Activated CD4-positive, alpha-beta memory T cell treated with anti-CD3 and anti-CD28 coated beads for 36 hours (primary cell): Measurements from ENCODE around the gene ENOX2. TPM values are rescaled to one million over a fixed set of nuclear protein-coding genes. Genes with fewer than 3 reads are reported as not detected.

Source experiments
- CTCF ChIA-PET: fragments of 350-600 bp; sonication (Branson Sonifier 250); formaldehyde crosslinking; loops from one replicate; lab custom pipeline; 2021; ENCODE audit warnings: antibody characterized with exemption, inconsistent platforms; lab: Charles Lee
- POLR2A ChIA-PET: fragments of 350-600 bp; sonication (Branson Sonifier 250); formaldehyde crosslinking; loops from one replicate; lab custom pipeline; 2021; ENCODE audit warnings: antibody characterized with exemption; lab: Charles Lee
- DNase-seq: peaks from one replicate; pipeline ENCODE4 v3.0.0-alpha.2; 2020
- H3K27ac Mint-ChIP-seq: one replicate; pipeline ENCODE4 v1.8.0; 2021; ENCODE audit warnings: mixed read lengths
- H3K27me3 Mint-ChIP-seq: one replicate; pipeline ENCODE4 v1.8.0; 2021; ENCODE audit warnings: mixed read lengths
- H3K36me3 Mint-ChIP-seq: one replicate; pipeline ENCODE4 v1.8.0; 2021; ENCODE audit warnings: mixed read lengths
- H3K4me1 Mint-ChIP-seq: one replicate; pipeline ENCODE4 v1.8.0; 2021; ENCODE audit warnings: low read depth, mixed read lengths
- H3K4me3 Mint-ChIP-seq: one replicate; pipeline ENCODE4 v1.8.0; 2021; ENCODE audit warnings: mild to moderate bottlenecking, mixed read lengths
- H3K9me3 Mint-ChIP-seq: one replicate; pipeline ENCODE4 v1.8.0; 2021; ENCODE audit warnings: mixed read lengths
- intact Hi-C: fragments of 100-400 bp; cut with micrococcal nuclease; formaldehyde crosslinking; loops from one replicate; pipeline ENCODE4 v1.15.1; 2023
- total RNA-seq, 2 experiments: library from RNA; stranded (reverse); gene quantifications; one replicate each; pipeline ENCODE4 v1.2.3, GENCODE V29; 2021

ENOX2 gene
- total RNA-seq, 2 experiments from 2014 or later: 12.3 to 13.3 TPM

GRCh38 chrX:130702867-130703707 lies 199.9 kb downstream of the ENOX2 start:
- H3K4me1 Mint-ChIP-seq: no peaks in the 10 kb centered on the region
- intact Hi-C loops: no loop called here
- POLR2A ChIA-PET: no interaction called here
- H3K27me3 Mint-ChIP-seq: no peaks in the 10 kb centered on the region
- CTCF ChIA-PET: interaction anchor here (1.3 kb wide), 1 partner anchor 214 kb away, joined by 3 read pairs; no protein-coding TSS in a partner anchor
- DNase-seq: no peak
- H3K27ac Mint-ChIP-seq: no peak overlapping the region
- H3K9me3 Mint-ChIP-seq: no peaks in the 10 kb centered on the region
- H3K4me3 Mint-ChIP-seq: no peak overlapping the region
- peaks cover 1% of the 10 kb centered on the region for H3K36me3 Mint-ChIP-seq

GRCh38 chrX:130700629-130701028 lies 202.4 kb downstream of the ENOX2 start:
- DNase-seq: no peak
- Mint-ChIP-seq H3K36me3 (peaks cover 1% of the 10 kb centered on the region), H3K9me3 (no peaks in the 10 kb centered on the region), H3K27me3 (no peaks in the 10 kb centered on the region), H3K4me3 (no peak overlapping the region), H3K27ac (no peak overlapping the region), H3K4me1 (no peaks in the 10 kb centered on the region)
- CTCF ChIA-PET: no interaction called here
- intact Hi-C loops: no loop called here
- POLR2A ChIA-PET: no interaction called here

GRCh38 chrX:130699618-130700017 lies 203.4 kb downstream of the ENOX2 start:
- H3K27ac Mint-ChIP-seq: no peak overlapping the region
- no peaks in the 10 kb centered on the region for H3K9me3 Mint-ChIP-seq
- H3K27me3 Mint-ChIP-seq: no peaks in the 10 kb centered on the region
- intact Hi-C loops: no loop called here
- no peaks in the 10 kb centered on the region for H3K4me1 Mint-ChIP-seq
- POLR2A ChIA-PET: no interaction called here
- CTCF ChIA-PET: no interaction called here
- peaks cover 1% of the 10 kb centered on the region for H3K36me3 Mint-ChIP-seq
- H3K4me3 Mint-ChIP-seq: no peak overlapping the region
- DNase-seq: no peak

DNA sequence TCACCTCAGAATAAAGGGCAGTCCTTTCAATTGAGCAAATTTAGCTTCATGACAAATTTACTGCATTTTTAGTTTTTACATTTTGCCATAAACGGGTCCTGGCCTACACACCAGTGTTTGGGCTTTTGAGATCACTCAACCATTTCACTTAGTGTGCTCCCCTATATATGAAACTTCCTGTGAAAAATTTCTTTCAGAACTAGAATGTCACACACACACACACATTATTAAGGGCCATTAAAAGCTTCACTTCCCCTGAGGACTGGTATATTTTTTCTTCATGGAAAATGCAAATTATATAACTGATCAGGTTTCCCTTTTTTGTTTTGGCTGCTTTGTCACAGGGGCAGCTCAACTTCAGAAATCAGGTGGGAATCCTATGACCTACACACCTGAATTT lies 206.5 kb downstream of the ENOX2 start:
- Mint-ChIP-seq H3K27me3 (no peaks in the 10 kb centered on the region), H3K4me3 (no peak overlapping the region), H3K9me3 (no peaks in the 10 kb centered on the region), H3K4me1 (no peaks in the 10 kb centered on the region), H3K36me3 (peaks cover 1% of the 10 kb centered on the region), H3K27ac (no peak overlapping the region)
- CTCF ChIA-PET: no interaction called here
- DNase-seq: no peak
- POLR2A ChIA-PET: no interaction called here
- intact Hi-C loops: no loop called here

DNA sequence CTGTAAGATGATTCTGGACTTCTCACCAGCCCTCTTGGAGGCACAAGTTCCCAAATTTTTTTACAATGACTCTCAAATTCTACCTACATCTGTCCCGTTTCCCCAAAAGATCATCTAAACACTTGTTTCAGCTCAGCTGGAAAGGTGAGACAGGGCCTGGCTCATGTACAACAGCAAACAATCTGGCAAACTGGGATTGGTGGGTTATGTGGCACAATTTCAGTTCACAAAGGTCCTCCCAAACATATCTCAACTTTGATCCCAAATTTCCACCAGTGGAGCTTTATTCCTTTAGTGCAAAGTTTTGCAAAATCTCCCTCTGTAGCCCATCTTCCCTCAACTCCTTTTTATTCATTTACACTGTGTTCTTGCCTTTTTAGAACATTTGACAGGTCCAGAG lies 207.1 kb downstream of the ENOX2 start:
- Mint-ChIP-seq H3K4me3 (no peak overlapping the region), H3K9me3 (no peaks in the 10 kb centered on the region)
- POLR2A ChIA-PET: no interaction called here

GRCh38 chrX:130694983-130695382 lies 208.0 kb downstream of the ENOX2 start:
- peaks cover 1% of the 10 kb centered on the region for H3K36me3 Mint-ChIP-seq
- no peak for DNase-seq
- ChIA-PET POLR2A (no interaction called here), CTCF (no interaction called here)
- no peaks in the 10 kb centered on the region for H3K4me1 Mint-ChIP-seq
- no peaks in the 10 kb centered on the region for H3K9me3 Mint-ChIP-seq
- H3K27me3 Mint-ChIP-seq: no peaks in the 10 kb centered on the region
- intact Hi-C loops: no loop called here
- no peak overlapping the region for H3K4me3 Mint-ChIP-seq
- no peak overlapping the region for H3K27ac Mint-ChIP-seq

More for the DNA sequence above, 207.1 kb downstream of the ENOX2 start:
- no peaks in the 10 kb centered on the region for H3K27me3 Mint-ChIP-seq
- DNase-seq: no peak
- CTCF ChIA-PET: no interaction called here
- no peak overlapping the region for H3K27ac Mint-ChIP-seq
- intact Hi-C loops: no loop called here
- no peaks in the 10 kb centered on the region for H3K4me1 Mint-ChIP-seq
- peaks cover 1% of the 10 kb centered on the region for H3K36me3 Mint-ChIP-seq

DNA sequence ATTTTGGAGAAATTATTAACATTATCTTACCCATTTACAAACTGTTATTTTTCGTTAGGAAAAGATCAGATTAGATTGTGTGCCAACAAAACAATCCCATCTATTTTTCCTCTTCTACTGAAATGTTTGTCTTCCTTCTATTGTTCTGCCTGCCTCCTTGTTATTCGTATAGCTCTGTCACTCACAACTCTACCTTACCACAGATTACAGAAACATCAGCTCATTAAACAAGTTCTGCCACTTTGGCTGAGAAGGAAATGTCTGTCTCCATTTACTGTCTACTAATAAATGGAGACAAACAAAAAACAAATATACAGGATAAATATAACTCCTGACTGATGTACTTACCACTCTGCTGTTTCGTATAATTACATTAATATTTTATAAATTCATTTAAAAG lies 211.4 kb downstream of the ENOX2 start:
- Mint-ChIP-seq H3K27me3 (no peaks in the 10 kb centered on the region), H3K4me3 (no peak overlapping the region), H3K4me1 (no peaks in the 10 kb centered on the region), H3K9me3 (no peaks in the 10 kb centered on the region), H3K36me3 (peaks cover 5% of the 10 kb centered on the region), H3K27ac (no peak overlapping the region)
- CTCF ChIA-PET: no interaction called here
- no peak for DNase-seq
- POLR2A ChIA-PET: no interaction called here
- intact Hi-C loops: no loop called here

DNA sequence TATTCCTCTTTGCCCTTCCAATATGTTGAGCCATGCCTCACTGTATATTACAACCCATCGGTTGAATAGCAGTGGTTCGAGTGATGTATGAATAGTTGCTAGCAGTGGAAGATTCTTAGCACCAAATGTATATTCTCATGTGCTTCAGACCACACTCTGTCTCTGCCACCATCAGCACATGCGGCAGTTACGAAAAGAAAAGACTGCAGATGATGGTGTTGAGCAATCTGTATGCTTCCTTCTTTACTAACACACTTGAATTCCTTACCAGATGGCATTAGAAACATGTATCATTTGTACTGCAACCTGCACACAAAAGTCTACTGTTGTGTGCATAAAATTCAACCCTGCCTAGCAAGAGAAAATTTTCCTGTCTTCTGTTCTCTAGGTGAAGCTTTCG lies 214.6 kb downstream of the ENOX2 start:
- H3K27ac Mint-ChIP-seq: no peak overlapping the region
- CTCF ChIA-PET: no interaction called here
- intact Hi-C loops: no loop called here
- POLR2A ChIA-PET: no interaction called here
- H3K36me3 Mint-ChIP-seq: peaks cover 8% of the 10 kb centered on the region
- H3K27me3 Mint-ChIP-seq: no peaks in the 10 kb centered on the region
- no peak for DNase-seq
- H3K4me3 Mint-ChIP-seq: no peak overlapping the region
- H3K9me3 Mint-ChIP-seq: no peaks in the 10 kb centered on the region
- H3K4me1 Mint-ChIP-seq: no peaks in the 10 kb centered on the region

- H3K9me3 Mint-ChIP-seq: no peaks in the 10 kb centered on the region
- DNase-seq: no peak
- H3K36me3 Mint-ChIP-seq: peaks cover 16% of the 10 kb centered on the region
- intact Hi-C loops: no loop called here
- ChIA-PET POLR2A (interaction anchor here (0.5 kb wide), 1 partner anchor 9 kb away, joined by 4 read pairs; no protein-coding TSS in a partner anchor), CTCF (no interaction called here)
- H3K27ac Mint-ChIP-seq: no peak overlapping the region
- H3K27me3 Mint-ChIP-seq: no peaks in the 10 kb centered on the region
- no peak overlapping the region for H3K4me3 Mint-ChIP-seq
- no peaks in the 10 kb centered on the region for H3K4me1 Mint-ChIP-seq
Measured at GRCh38 chrX:130682990-130683389, 220.0 kb downstream of the ENOX2 start.

- no peaks in the 10 kb centered on the region for H3K4me1 Mint-ChIP-seq
- peaks cover 24% of the 10 kb centered on the region for H3K36me3 Mint-ChIP-seq
- no peak overlapping the region for H3K27ac Mint-ChIP-seq
- ChIA-PET CTCF (no interaction called here), POLR2A (no interaction called here)
- intact Hi-C loops: no loop called here
- H3K9me3 Mint-ChIP-seq: peaks cover 2% of the 10 kb centered on the region
- H3K4me3 Mint-ChIP-seq: no peak overlapping the region
- DNase-seq: no peak
- H3K27me3 Mint-ChIP-seq: no peaks in the 10 kb centered on the region
Measured at GRCh38 chrX:130680164-130681035, 222.6 kb downstream of the ENOX2 start.

GRCh38 chrX:130676861-130677260 lies 226.1 kb downstream of the ENOX2 start:
- CTCF ChIA-PET: no interaction called here
- Mint-ChIP-seq H3K27ac (no peak overlapping the region), H3K4me3 (no peak overlapping the region), H3K4me1 (no peaks in the 10 kb centered on the region), H3K36me3 (peaks cover 43% of the 10 kb centered on the region), H3K9me3 (peaks cover 8% of the 10 kb centered on the region), H3K27me3 (no peaks in the 10 kb centered on the region)
- POLR2A ChIA-PET: no interaction called here
- DNase-seq: no peak
- intact Hi-C loops: no loop called here

GRCh38 chrX:130672214-130672613 lies 230.8 kb downstream of the ENOX2 start:
- no peaks in the 10 kb centered on the region for H3K27me3 Mint-ChIP-seq
- no peaks in the 10 kb centered on the region for H3K4me1 Mint-ChIP-seq
- intact Hi-C loops: no loop called here
- H3K27ac Mint-ChIP-seq: no peak overlapping the region
- peaks cover 36% of the 10 kb centered on the region for H3K36me3 Mint-ChIP-seq
- DNase-seq: no peak
- ChIA-PET CTCF (no interaction called here), POLR2A (no interaction called here)
- peaks cover 8% of the 10 kb centered on the region for H3K9me3 Mint-ChIP-seq
- no peak overlapping the region for H3K4me3 Mint-ChIP-seq
